Natural killer cell (primary cell): ENCODE data around the gene DENND1A. TPM values are rescaled to one million over a fixed set of nuclear protein-coding genes. Genes with fewer than 3 reads are reported as not detected.

Experiments used
- ATAC-seq, 3 donors: fragments of 150-1000 bp in 2 of 3; fragments of 200-7000 bp in 1 of 3; cut with Tn5 transposase; 1 replicate in 1 of 3; 2 replicates in 2 of 3; pipeline ENCODE4 v1.10.0; 2021; ENCODE audit warnings: mild to moderate bottlenecking in 2 of 3, moderate library complexity in 2 of 3
- DNase-seq, 2 donors: peaks; one replicate each; pipeline versions ENCODE4 v3.0.0 to v3.0.0-alpha.2; 2013 to 2021; ENCODE audit warnings: mixed read lengths in 1 of 2
- H3K27ac ChIP-seq: one replicate; pipeline ENCODE4 v1.5.1; 2013; ENCODE audit warnings: mild to moderate bottlenecking, low read length
- H3K27me3 ChIP-seq: one replicate; pipeline ENCODE4 v1.6.1; 2013; ENCODE audit warnings: low read length; ENCODE audit not compliant: control insufficient read depth, insufficient read depth
- H3K36me3 ChIP-seq: one replicate; pipeline ENCODE4 v1.6.1; 2013; ENCODE audit warnings: low read length; ENCODE audit not compliant: control insufficient read depth, insufficient read depth
- H3K4me1 ChIP-seq: one replicate; pipeline ENCODE4 v1.6.1; 2013; ENCODE audit warnings: low read length; ENCODE audit not compliant: control insufficient read depth, insufficient read depth
- H3K4me3 ChIP-seq: one replicate; pipeline ENCODE4 v1.5.1; 2013; ENCODE audit warnings: low read length
- H3K9me3 ChIP-seq: one replicate; pipeline ENCODE4 v1.6.1; 2013; ENCODE audit warnings: low read length; ENCODE audit not compliant: control insufficient read depth, insufficient read depth
- H3K27ac Mint-ChIP-seq, 2 donors: one replicate each; pipeline ENCODE4 v1.8.0; 2022; ENCODE audit warnings: mild to moderate bottlenecking in 2 of 2, mixed read lengths in 2 of 2, moderate library complexity in 1 of 2
- H3K27me3 Mint-ChIP-seq, 2 donors: one replicate each; pipeline ENCODE4 v1.8.0; 2022; ENCODE audit warnings: low read depth in 2 of 2, mixed read lengths in 2 of 2
- H3K36me3 Mint-ChIP-seq: one replicate; pipeline ENCODE4 v1.8.0; 2022; ENCODE audit warnings: mixed read lengths
- H3K4me1 Mint-ChIP-seq, 2 donors: one replicate each; pipeline ENCODE4 v1.8.0; 2022; ENCODE audit warnings: mixed read lengths in 2 of 2
- H3K4me3 Mint-ChIP-seq: one replicate; pipeline ENCODE4 v1.8.0; 2022; ENCODE audit warnings: mild to moderate bottlenecking, moderate library complexity, mixed read lengths
- H3K9me3 Mint-ChIP-seq, 2 donors: one replicate each; pipeline ENCODE4 v1.8.0; 2022; ENCODE audit warnings: mixed read lengths in 2 of 2
- WGBS: methylation state at CpG from one replicate; pipeline ENCODE4 v1.1.7; 2013; ENCODE audit warnings: missing lambda C conversion rate; ENCODE audit not compliant: insufficient coverage; 5-methylcytosine and 5-hydroxymethylcytosine counted together
- intact Hi-C: fragments of 100-400 bp; cut with micrococcal nuclease; formaldehyde crosslinking; loops from one replicate; pipeline ENCODE4 v1.14.2; 2022
- total RNA-seq, 4 donors: library from RNA; stranded (reverse); fragments of 120-200 nt in 1 of 4; gene quantifications; one replicate each; pipeline versions ENCODE4 v1.2.3 to v1.2.4, GENCODE V29; 2013 to 2022
- TF ChIP-seq, protein P1 (sequence below): fragments of 200-600 bp; IDR thresholded peaks from one replicate; pipeline ENCODE4 v1.8.0; 2022; ENCODE audit warnings: antibody characterized with exemption

DENND1A gene
- total RNA-seq, 3 donors from 2014 or later (not counting 1 experiment from before 2014, with no cell fraction given): 27.8 to 37.6 (median 30.9) TPM

GRCh38 chr9:123450098-123450770, 479.7 kb downstream of the DENND1A start:
- H3K27ac ChIP-seq: no peak overlapping the region
- DNase-seq (no peak), ATAC-seq (no peak)
- H3K4me3 ChIP-seq: no peak overlapping the region
- H3K4me1 ChIP-seq: no peaks in the 10 kb centered on the region
- H3K27ac Mint-ChIP-seq: no peak overlapping the region
- TF ChIP-seq, protein P1, sequence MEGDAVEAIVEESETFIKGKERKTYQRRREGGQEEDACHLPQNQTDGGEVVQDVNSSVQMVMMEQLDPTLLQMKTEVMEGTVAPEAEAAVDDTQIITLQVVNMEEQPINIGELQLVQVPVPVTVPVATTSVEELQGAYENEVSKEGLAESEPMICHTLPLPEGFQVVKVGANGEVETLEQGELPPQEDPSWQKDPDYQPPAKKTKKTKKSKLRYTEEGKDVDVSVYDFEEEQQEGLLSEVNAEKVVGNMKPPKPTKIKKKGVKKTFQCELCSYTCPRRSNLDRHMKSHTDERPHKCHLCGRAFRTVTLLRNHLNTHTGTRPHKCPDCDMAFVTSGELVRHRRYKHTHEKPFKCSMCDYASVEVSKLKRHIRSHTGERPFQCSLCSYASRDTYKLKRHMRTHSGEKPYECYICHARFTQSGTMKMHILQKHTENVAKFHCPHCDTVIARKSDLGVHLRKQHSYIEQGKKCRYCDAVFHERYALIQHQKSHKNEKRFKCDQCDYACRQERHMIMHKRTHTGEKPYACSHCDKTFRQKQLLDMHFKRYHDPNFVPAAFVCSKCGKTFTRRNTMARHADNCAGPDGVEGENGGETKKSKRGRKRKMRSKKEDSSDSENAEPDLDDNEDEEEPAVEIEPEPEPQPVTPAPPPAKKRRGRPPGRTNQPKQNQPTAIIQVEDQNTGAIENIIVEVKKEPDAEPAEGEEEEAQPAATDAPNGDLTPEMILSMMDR: no peak
- H3K9me3 ChIP-seq: no peaks in the 10 kb centered on the region
- intact Hi-C loops: no loop called here
- H3K9me3 Mint-ChIP-seq: no peaks in the 10 kb centered on the region
- H3K27me3 ChIP-seq: no peaks in the 10 kb centered on the region
- WGBS: 95% methylated on average over 12 of the region's 12 CpGs
- H3K4me1 Mint-ChIP-seq: no peaks in the 10 kb centered on the region
- peaks cover 2% of the 10 kb centered on the region for H3K36me3 ChIP-seq
- H3K36me3 Mint-ChIP-seq: no peaks in the 10 kb centered on the region
- H3K27me3 Mint-ChIP-seq: no peaks in the 10 kb centered on the region
- no peak overlapping the region for H3K4me3 Mint-ChIP-seq

- Mint-ChIP-seq H3K9me3 (no peaks in the 10 kb centered on the region), H3K36me3 (no peaks in the 10 kb centered on the region), H3K27me3 (no peaks in the 10 kb centered on the region), H3K27ac (no peak overlapping the region), H3K4me3 (no peak overlapping the region), H3K4me1 (no peaks in the 10 kb centered on the region)
- Histone ChIP-seq H3K36me3 (peaks cover 2% of the 10 kb centered on the region), H3K27ac (no peak overlapping the region), H3K4me3 (no peak overlapping the region), H3K4me1 (no peaks in the 10 kb centered on the region), H3K9me3 (no peaks in the 10 kb centered on the region), H3K27me3 (no peaks in the 10 kb centered on the region)
- ATAC-seq (no peak), DNase-seq (no peak)
- TF ChIP-seq, protein P1: no peak
- WGBS: 98% methylated on average over 7 of the region's 9 CpGs
- intact Hi-C loops: no loop called here
These were observed 481.8 kb downstream of the DENND1A start for GRCh38 chr9:123447934-123448646.

- Histone ChIP-seq H3K27me3 (no peaks in the 10 kb centered on the region), H3K9me3 (no peaks in the 10 kb centered on the region), H3K36me3 (peaks cover 4% of the 10 kb centered on the region), H3K4me3 (no peak overlapping the region), H3K27ac (no peak overlapping the region), H3K4me1 (no peaks in the 10 kb centered on the region)
- DNase-seq (no peak), ATAC-seq (no peak)
- Mint-ChIP-seq H3K9me3 (no peaks in the 10 kb centered on the region), H3K4me3 (no peak overlapping the region), H3K27me3 (no peaks in the 10 kb centered on the region), H3K36me3 (no peaks in the 10 kb centered on the region), H3K27ac (no peak overlapping the region), H3K4me1 (no peaks in the 10 kb centered on the region)
- TF ChIP-seq, protein P1: no peak
- intact Hi-C loops: no loop called here
- 93% methylated on average over 8 of the region's 10 CpGs for WGBS
These were observed 483.8 kb downstream of the DENND1A start for GRCh38 chr9:123445981-123446610.
